Naive thymus-derived CD8-positive, alpha-beta T cell (primary cell): Measurements from ENCODE around the gene XK. TPM values are rescaled to one million over a fixed set of nuclear protein-coding genes. Genes with fewer than 3 reads are reported as not detected.

Source experiments
- ATAC-seq, 2 donors: fragments of 150-1000 bp; cut with Tn5 transposase in 1 of 2; sonication (Bioruptor Pico), chemical (Tn5 transposase) in 1 of 2; 1 replicate in 1 of 2; 2 replicates in 1 of 2; pipeline ENCODE4 v1.10.0; 2021; ENCODE audit warnings: mild to moderate bottlenecking in 2 of 2, moderate library complexity in 2 of 2
- POLR2A ChIA-PET: fragments of 350-600 bp; sonication (Branson Sonifier 250); formaldehyde crosslinking; loops from one replicate; lab custom pipeline; 2021; ENCODE audit warnings: antibody characterized with exemption; lab: Charles Lee
- DNase-seq, 10 donors: peaks; one replicate each; pipeline versions ENCODE4 v3.0.0 to v3.0.0-alpha.2; 2020 to 2022
- H3K27ac Mint-ChIP-seq, 10 donors: one replicate each; pipeline ENCODE4 v1.8.0; 2020 to 2022; ENCODE audit warnings: mild to moderate bottlenecking in 10 of 10, mixed read lengths in 10 of 10, moderate library complexity in 4 of 10, inconsistent platforms in 1 of 10
- H3K27me3 Mint-ChIP-seq, 5 donors: one replicate each; pipeline ENCODE4 v1.8.0; 2021 to 2022; ENCODE audit warnings: mixed read lengths in 5 of 5
- H3K36me3 Mint-ChIP-seq, 3 donors: one replicate each; pipeline ENCODE4 v1.8.0; 2020 to 2022; ENCODE audit warnings: mixed read lengths in 3 of 3, mild to moderate bottlenecking in 2 of 3, inconsistent platforms in 1 of 3
- H3K4me1 Mint-ChIP-seq, 4 donors: one replicate each; pipeline ENCODE4 v1.8.0; 2021 to 2022; ENCODE audit warnings: mixed read lengths in 4 of 4
- H3K4me3 Mint-ChIP-seq, 10 donors: one replicate each; pipeline ENCODE4 v1.8.0; 2020 to 2022; ENCODE audit warnings: mild to moderate bottlenecking in 10 of 10, mixed read lengths in 10 of 10, moderate library complexity in 6 of 10, inconsistent platforms in 1 of 10
- H3K9me3 Mint-ChIP-seq, 9 donors: one replicate each; pipeline ENCODE4 v1.8.0; 2020 to 2022; ENCODE audit warnings: mixed read lengths in 9 of 9, mild to moderate bottlenecking in 3 of 9, inconsistent platforms in 1 of 9, moderate library complexity in 1 of 9
- polyA plus RNA-seq, 3 donors: library from polyadenylated mRNA; unstranded; fragments of 300-500 nt; fragmentation: Illumina TruSeq; gene quantifications; one replicate each; pipeline ENCODE4 v1.2.3, GENCODE V29; 2021
- total RNA-seq, 8 experiments: library from RNA in 2 of 8; stranded (reverse) in 2 of 8; gene quantifications; one replicate each; pipeline ENCODE4 v1.2.3 and lab custom pipeline; 2021 to 2026

XK gene
- total and polyA plus RNA-seq, 5 experiments from 2014 or later, result not detected

DNA sequence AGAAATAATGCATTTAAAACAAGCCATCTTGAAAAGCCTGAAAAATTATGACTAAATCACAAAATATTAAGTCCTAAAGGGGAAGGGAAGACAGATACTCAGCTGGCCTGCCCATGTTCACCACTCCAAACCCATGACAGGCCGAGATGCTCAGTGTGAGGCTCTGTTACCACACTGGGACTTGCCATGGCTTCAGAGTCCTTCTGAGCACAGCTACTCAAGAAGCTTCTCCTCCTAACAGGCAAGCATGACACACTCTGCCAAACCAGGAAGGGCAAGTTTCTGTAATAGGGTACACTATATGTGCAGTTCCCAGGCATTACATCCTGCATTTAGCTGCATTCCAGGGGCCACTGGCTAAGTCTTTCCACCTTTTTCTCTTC, 60.2 kb downstream of the XK start:
- ATAC-seq (no peak), DNase-seq (no peak)
- H3K4me1 Mint-ChIP-seq, result peaks cover 0 to 18% (median 12%) of the 10 kb centered on the region in 4 donors
- H3K36me3 Mint-ChIP-seq, result no peaks in the 10 kb centered on the region
- H3K27ac Mint-ChIP-seq, result peak overlapping the region in 1 of 10 donors; percentile 55
- POLR2A ChIA-PET, result interaction anchor here (1.3 kb wide), 1 partner anchor 77 kb away, joined by 5 read pairs; no protein-coding TSS in a partner anchor
- no peak overlapping the region for H3K4me3 Mint-ChIP-seq
- no peaks in the 10 kb centered on the region for H3K9me3 Mint-ChIP-seq
- H3K27me3 Mint-ChIP-seq, result no peaks in the 10 kb centered on the region

DNA sequence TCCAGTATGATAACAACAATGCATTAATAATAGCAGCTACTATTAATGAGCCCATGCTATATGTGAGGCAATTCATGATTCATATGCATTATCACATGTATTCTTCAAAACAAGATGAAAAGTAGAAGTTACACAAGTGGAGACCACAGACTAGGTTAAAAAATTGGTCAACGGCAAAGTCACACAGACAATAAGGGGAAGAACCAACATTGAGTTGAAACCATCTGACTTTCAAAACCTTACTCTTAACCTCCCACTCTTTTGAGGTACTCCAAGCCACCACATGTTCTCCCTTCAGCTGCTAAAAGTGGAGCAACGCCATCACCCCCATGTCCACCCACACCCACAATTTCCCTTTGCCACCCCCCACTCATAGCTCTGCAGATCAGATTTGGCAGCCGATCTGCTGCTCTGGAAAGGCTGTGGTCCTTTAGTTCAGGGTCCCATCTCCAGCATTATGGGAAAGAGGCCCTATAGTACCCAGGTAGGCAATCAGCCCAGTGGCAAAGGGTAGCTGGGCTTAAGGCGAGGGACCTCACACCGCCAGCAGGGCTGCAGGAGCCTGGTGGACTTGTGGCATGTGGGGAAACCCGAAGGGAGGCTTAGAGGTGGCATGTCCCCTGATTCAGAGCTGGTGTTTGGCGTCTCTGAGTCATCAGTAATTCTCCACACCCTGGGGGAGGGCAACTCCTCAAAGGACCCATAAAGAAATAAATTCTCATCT, 60.8 kb downstream of the XK start:
- no peak for DNase-seq
- POLR2A ChIA-PET, result interaction anchor here (1.3 kb wide), 1 partner anchor 77 kb away, joined by 5 read pairs; no protein-coding TSS in a partner anchor
- Mint-ChIP-seq H3K36me3 (no peaks in the 10 kb centered on the region), H3K27me3 (no peaks in the 10 kb centered on the region), H3K27ac (peak overlapping the region in 3 of 10 donors; percentile 7 to 55 (median 27)), H3K9me3 (no peaks in the 10 kb centered on the region), H3K4me1 (peaks cover 0 to 20% (median 12%) of the 10 kb centered on the region in 4 donors), H3K4me3 (no peak overlapping the region)
- ATAC-seq, result no peak

DNA sequence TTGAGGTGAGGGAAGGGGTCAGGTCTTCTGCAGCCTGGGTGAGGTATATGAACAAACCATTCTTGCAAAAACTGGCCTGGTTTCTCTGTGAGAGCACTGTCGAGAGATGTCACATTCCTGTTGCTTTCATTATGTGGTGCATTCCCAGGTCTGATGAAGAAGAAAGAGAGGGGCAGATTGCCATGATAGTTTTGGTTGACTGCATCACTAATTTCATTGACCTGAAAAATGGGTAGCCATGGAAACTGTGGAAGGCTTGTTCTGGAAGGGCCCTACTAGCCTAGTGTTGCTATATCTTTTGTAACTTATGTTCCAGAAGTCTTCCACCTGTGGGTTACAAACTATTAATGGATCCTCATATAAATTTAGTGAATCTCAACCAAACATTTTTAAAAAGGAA, 61.4 kb downstream of the XK start:
- DNase-seq (no peak), ATAC-seq (no peak)
- H3K4me3 Mint-ChIP-seq, result no peak overlapping the region
- no peaks in the 10 kb centered on the region for H3K27me3 Mint-ChIP-seq
- H3K36me3 Mint-ChIP-seq, result no peaks in the 10 kb centered on the region
- peaks cover 0 to 24% (median 16%) of the 10 kb centered on the region in 4 donors for H3K4me1 Mint-ChIP-seq
- POLR2A ChIA-PET, result no interaction called here
- no peaks in the 10 kb centered on the region for H3K9me3 Mint-ChIP-seq
- H3K27ac Mint-ChIP-seq, result peak overlapping the region in 2 of 10 donors; percentile 27 to 55

DNA sequence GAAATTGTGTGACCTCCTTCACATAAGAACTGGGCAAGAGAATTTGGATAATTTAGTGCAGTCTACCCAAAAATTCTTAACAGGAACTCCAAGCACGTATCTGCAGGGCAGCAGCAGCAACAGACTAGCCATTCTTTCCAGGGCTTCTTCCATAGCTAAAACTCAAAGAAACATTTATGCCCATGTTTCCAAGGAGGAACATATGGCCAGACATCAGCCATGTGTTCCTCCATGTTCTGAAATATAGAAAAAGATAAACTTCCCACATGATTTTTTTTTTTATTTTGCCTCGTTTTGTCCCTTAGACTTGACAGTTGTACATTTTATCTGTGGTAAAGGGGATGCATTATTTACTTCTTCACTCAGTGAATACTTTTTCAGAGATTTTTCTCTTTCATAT, 66.7 kb downstream of the XK start:
- no peak for DNase-seq
- no peaks in the 10 kb centered on the region for H3K36me3 Mint-ChIP-seq
- no peak overlapping the region for H3K27ac Mint-ChIP-seq
- POLR2A ChIA-PET, result no interaction called here
- no peaks in the 10 kb centered on the region for H3K9me3 Mint-ChIP-seq
- peaks cover 1 to 15% (median 10%) of the 10 kb centered on the region in 4 donors for H3K4me1 Mint-ChIP-seq
- H3K4me3 Mint-ChIP-seq, result no peak overlapping the region
- H3K27me3 Mint-ChIP-seq, result no peaks in the 10 kb centered on the region
- no peak for ATAC-seq

DNA sequence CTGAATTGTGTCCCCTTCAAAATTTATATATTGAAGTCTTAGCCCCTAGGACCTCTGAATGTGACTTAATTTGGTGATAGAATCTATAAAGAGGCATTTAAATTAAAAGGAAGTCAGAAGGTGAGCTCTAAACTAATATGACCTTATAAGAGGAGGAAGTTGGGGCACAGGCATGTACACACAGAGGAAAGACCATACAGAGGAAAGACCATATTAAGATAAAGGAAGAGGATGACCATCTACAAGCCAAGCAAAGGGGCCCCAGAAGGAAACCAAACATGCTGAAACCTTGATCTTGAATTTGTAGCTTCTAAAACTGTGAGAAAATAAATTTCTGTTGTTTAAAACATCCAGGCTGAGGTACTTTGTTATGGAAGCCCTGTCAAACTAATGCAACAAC, 67.3 kb downstream of the XK start:
- Mint-ChIP-seq H3K4me3 (peak overlapping the region in 2 of 10 donors; percentile 4 to 18), H3K9me3 (no peaks in the 10 kb centered on the region), H3K36me3 (no peaks in the 10 kb centered on the region), H3K27ac (peak overlapping the region in 2 of 10 donors; percentile 24 to 74), H3K27me3 (no peaks in the 10 kb centered on the region), H3K4me1 (peaks cover 5 to 16% (median 15%) of the 10 kb centered on the region in 4 donors)
- POLR2A ChIA-PET, result no interaction called here
- DNase-seq, result no peak
- ATAC-seq, result no peak

DNA sequence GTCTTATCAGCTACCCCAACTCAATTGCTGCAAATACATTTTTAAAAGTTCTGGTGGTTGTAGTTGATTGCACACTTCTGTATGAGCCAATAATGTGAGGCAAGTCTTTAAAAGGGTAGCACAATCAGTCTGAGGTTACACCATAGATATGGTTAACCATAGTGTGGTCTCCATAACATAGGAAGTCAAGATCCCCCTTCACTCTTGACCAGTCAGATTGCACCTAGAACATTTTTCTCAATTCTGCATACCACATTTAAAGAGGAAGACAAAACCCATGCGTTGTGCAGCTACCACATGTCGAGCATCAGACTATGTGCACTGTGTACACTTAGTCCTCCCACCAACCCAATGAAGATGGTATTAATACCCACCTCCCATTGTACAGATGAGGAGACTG, 67.8 kb downstream of the XK start:
- Mint-ChIP-seq H3K27me3 (no peaks in the 10 kb centered on the region), H3K4me1 (peaks cover 5 to 18% (median 15%) of the 10 kb centered on the region in 4 donors), H3K4me3 (peak overlapping the region in 3 of 10 donors; percentile 14 to 23 (median 23)), H3K9me3 (no peaks in the 10 kb centered on the region), H3K36me3 (no peaks in the 10 kb centered on the region), H3K27ac (peak overlapping the region in 3 of 10 donors; percentile 24 to 74 (median 38))
- DNase-seq (no peak), ATAC-seq (no peak)
- POLR2A ChIA-PET, result no interaction called here

DNA sequence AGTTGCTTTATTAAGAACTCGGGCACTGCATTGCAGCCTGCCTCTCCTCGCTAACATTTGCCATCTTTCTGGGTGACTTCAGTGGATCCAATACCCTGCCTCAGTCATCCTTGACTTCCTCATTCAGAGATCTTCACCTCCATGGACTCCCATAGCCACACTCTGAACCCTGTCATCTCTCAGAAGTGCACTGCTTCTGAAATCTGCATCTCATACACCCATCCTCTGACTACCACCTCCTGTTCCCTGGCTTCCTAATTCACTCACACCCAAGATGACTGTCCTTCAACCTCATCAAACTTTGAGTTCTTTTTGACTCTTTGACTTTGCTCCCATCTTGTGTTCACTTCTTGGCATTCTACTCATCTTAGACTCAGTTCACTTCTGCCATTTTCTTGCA, 68.9 kb downstream of the XK start:
- H3K36me3 Mint-ChIP-seq, result no peaks in the 10 kb centered on the region
- no peak for DNase-seq
- no peaks in the 10 kb centered on the region for H3K9me3 Mint-ChIP-seq
- H3K4me3 Mint-ChIP-seq, result no peak overlapping the region
- no peak for ATAC-seq
- H3K27ac Mint-ChIP-seq, result no peak overlapping the region
- POLR2A ChIA-PET, result interaction anchor here (0.8 kb wide), 1 partner anchor 22 kb away, joined by 3 read pairs; no protein-coding TSS in a partner anchor
- no peaks in the 10 kb centered on the region for H3K27me3 Mint-ChIP-seq
- peaks cover 6 to 20% (median 15%) of the 10 kb centered on the region in 4 donors for H3K4me1 Mint-ChIP-seq

DNA sequence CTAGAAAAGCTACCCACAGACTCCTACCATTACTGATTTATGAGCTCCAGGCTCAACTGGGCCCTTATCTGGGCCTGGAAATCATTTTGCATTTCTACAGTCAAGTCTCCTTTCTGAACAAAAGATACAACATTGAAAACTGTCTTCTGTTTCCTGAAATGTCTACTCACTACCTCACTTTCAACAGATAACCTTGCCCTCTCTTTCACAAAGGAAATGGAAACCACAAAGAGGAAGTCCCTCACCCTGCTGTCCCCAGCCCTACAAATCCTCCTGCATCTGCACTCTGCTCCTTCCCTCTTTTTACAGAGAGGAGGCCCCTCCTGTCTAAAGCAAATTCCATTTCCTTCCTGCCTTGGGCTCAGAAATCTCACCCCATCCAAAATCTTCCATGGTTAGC, 69.4 kb downstream of the XK start:
- no peaks in the 10 kb centered on the region for H3K27me3 Mint-ChIP-seq
- DNase-seq (peak in 5 of 10 donors; percentile 8 to 41 (median 32)), ATAC-seq (peak; percentile 93 to 95)
- POLR2A ChIA-PET, result no interaction called here
- H3K4me1 Mint-ChIP-seq, result peaks cover 6 to 20% (median 15%) of the 10 kb centered on the region in 4 donors
- H3K36me3 Mint-ChIP-seq, result no peaks in the 10 kb centered on the region
- no peak overlapping the region for H3K4me3 Mint-ChIP-seq
- no peak overlapping the region for H3K27ac Mint-ChIP-seq
- no peaks in the 10 kb centered on the region for H3K9me3 Mint-ChIP-seq

DNA sequence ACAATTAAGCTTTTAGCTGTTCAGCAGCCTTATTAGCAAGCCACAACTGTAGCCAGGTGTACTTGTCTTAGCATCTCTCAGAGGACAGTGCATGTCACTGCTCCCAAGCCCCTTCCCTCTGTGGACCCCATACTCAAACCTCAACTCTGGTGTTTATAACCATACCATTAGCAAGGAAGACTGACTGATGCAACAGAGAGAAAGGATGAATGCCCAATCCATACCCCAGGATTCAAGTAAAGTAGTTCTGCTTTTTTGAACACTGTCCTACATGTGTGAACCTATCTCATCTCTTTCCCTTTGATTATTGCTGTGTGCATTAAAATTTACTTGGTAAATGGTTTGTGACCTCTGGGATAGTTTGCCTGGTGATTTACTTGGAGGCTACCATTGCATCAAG, 71.5 kb downstream of the XK start:
- ATAC-seq, result no peak

DNA sequence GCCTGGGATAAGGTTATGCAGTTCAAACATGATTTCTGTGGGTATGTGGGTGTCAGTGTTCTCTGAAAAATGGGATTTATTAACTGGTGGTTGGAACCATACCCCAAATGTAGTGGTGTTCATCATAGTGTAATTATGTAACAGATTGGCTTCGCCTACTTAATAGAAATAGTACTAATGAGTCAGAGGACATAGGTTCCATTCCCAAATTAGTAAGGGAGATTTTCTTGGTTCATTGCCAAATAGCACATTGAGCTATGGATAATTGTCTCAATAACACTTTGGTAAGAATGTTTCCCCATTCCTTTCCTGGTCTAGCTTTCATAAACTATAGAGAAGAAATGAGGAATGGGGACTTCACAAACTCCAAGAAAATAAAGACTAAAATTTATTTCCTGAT, 73.8 kb downstream of the XK start:
- Mint-ChIP-seq H3K4me1 (peaks cover 0 to 30% (median 12%) of the 10 kb centered on the region in 4 donors), H3K27me3 (no peaks in the 10 kb centered on the region), H3K4me3 (no peak overlapping the region), H3K36me3 (no peaks in the 10 kb centered on the region), H3K9me3 (no peaks in the 10 kb centered on the region), H3K27ac (no peak overlapping the region)
- DNase-seq (no peak), ATAC-seq (no peak)
- POLR2A ChIA-PET, result no interaction called here

More for the DNA sequence above, 71.5 kb downstream of the XK start:
- Mint-ChIP-seq H3K4me1 (peaks cover 6 to 21% (median 11%) of the 10 kb centered on the region in 4 donors), H3K9me3 (no peaks in the 10 kb centered on the region), H3K27me3 (no peaks in the 10 kb centered on the region), H3K4me3 (no peak overlapping the region), H3K36me3 (no peaks in the 10 kb centered on the region), H3K27ac (peak overlapping the region in 3 of 10 donors; percentile 14 to 46 (median 24))
- POLR2A ChIA-PET, result no interaction called here
- no peak for DNase-seq

DNA sequence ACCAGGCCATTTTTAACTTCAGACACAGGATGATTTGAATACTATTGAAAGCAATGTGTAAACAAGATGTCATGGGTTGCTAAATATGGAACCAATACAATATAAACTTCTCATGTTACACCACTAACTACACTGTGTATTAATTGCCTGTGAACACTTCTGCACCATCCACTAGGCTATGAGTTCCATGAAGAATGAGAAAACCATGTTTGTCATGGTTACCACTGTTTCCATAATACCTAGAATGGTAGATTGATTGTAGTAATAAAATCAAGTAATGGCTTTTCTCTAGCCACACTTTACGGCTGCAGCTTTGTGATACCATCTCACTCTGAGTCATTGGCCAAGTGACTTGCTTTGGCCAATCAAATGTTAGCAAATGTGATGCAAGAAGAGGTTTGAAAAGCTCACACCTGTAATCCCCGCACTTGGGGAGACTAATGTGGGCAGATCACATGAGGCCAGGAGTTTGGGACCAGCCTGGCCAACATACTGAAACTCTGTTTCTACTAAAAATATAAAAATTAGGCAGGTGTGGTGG, 74.4 kb downstream of the XK start:
- H3K27ac Mint-ChIP-seq, result no peak overlapping the region

DNA sequence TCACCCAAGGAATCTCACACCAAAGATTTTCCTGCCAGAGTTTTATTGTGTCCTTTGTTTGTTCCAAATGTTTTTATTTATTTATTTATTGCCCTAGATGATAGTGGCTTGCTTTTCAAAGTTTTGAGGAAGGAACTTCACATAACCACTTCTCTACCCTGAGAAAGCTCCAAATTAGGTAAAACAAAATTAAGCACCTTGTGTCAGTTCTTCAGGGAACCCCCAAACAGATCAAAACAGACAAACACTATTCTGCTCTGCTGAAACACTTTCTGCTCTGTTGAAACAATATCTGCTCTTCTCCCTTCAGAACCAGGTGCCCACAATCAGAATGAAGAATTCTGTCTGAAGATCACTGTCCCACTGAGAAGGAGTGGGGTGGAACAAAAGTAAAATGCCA, 77.8 kb downstream of the XK start:
- DNase-seq (no peak), ATAC-seq (no peak)
- H3K4me3 Mint-ChIP-seq, result no peak overlapping the region
- peak overlapping the region in 5 of 10 donors; percentile 13 to 62 (median 37) for H3K27ac Mint-ChIP-seq
- H3K4me1 Mint-ChIP-seq, result peaks cover 0 to 32% (median 7%) of the 10 kb centered on the region in 4 donors
- no peaks in the 10 kb centered on the region for H3K27me3 Mint-ChIP-seq
- POLR2A ChIA-PET, result no interaction called here
- H3K9me3 Mint-ChIP-seq, result peaks cover 0 to 3% (median 0%) of the 10 kb centered on the region in 9 donors
- peaks cover 0 to 4% (median 0%) of the 10 kb centered on the region in 3 donors for H3K36me3 Mint-ChIP-seq

More for the DNA sequence above, 74.4 kb downstream of the XK start:
- ATAC-seq, result no peak
- POLR2A ChIA-PET, result no interaction called here
- H3K4me3 Mint-ChIP-seq, result no peak overlapping the region
- no peak for DNase-seq
- no peaks in the 10 kb centered on the region for H3K9me3 Mint-ChIP-seq
- H3K27me3 Mint-ChIP-seq, result no peaks in the 10 kb centered on the region
- H3K4me1 Mint-ChIP-seq, result peaks cover 0 to 30% (median 12%) of the 10 kb centered on the region in 4 donors
- no peaks in the 10 kb centered on the region for H3K36me3 Mint-ChIP-seq

DNA sequence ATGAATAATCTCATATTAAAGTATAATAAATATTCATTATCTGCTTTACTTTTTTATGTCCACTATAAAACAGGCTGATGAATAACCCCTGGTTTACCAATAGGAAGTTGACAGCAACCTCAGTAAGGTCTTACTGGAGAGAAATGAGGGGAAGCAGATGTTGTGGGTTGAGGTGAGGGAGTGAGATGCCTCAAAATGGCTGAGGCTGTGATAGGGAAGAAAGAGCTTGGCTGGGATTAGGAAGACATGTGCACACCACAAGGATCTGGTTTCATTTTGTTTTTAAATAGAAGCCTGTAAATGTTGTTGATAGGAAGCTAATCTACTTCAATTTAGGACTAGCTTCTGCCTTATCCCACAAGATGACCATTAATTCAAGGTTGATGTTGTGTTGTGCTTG, 79.9 kb downstream of the XK start:
- no peaks in the 10 kb centered on the region for H3K27me3 Mint-ChIP-seq
- H3K4me1 Mint-ChIP-seq, result peaks cover 0 to 28% (median 6%) of the 10 kb centered on the region in 4 donors
- ATAC-seq (no peak), DNase-seq (no peak)
- H3K36me3 Mint-ChIP-seq, result peaks cover 0 to 4% (median 0%) of the 10 kb centered on the region in 3 donors
- H3K4me3 Mint-ChIP-seq, result no peak overlapping the region
- POLR2A ChIA-PET, result no interaction called here
- H3K27ac Mint-ChIP-seq, result no peak overlapping the region
- H3K9me3 Mint-ChIP-seq, result peaks cover 0 to 3% (median 0%) of the 10 kb centered on the region in 9 donors
